ENCODE measurements around the gene TLK2.

Gene TLK2

GRCh38 chr17:62630365-62631085 lies 151.9 kb downstream of the TLK2 start:
- no peak for DNase-seq

- no peak for DNase-seq
Observed at GRCh38 chr17:62631086-62631935, 152.7 kb downstream of the TLK2 start.

GRCh38 chr17:62631936-62632924 lies 153.6 kb downstream of the TLK2 start:
- no peak for DNase-seq

GRCh38 chr17:62637809-62638208 lies 159.2 kb downstream of the TLK2 start:
- DNase-seq, result no peak

- no peak for DNase-seq
Observed at GRCh38 chr17:62641153-62641552, 162.5 kb downstream of the TLK2 start.

GRCh38 chr17:62641951-62642350 lies 163.3 kb downstream of the TLK2 start:
- no peak for DNase-seq

- no peak for DNase-seq
Observed at GRCh38 chr17:62643496-62643895, 164.9 kb downstream of the TLK2 start.

- DNase-seq, result peak; percentile 4
Observed at GRCh38 chr17:62644487-62645173, 166.0 kb downstream of the TLK2 start.

GRCh38 chr17:62648251-62648955 lies 169.8 kb downstream of the TLK2 start:
- no peak for DNase-seq

- DNase-seq, result peak; percentile 4
Observed at GRCh38 chr17:62648956-62649294, 170.3 kb downstream of the TLK2 start.

GRCh38 chr17:62649570-62649969 lies 170.9 kb downstream of the TLK2 start:
- no peak for DNase-seq

GRCh38 chr17:62650587-62650986 lies 172.0 kb downstream of the TLK2 start:
- no peak for DNase-seq

- DNase-seq, result peak; percentile 37
Observed at GRCh38 chr17:62652251-62653001, 173.8 kb downstream of the TLK2 start.

- peak; percentile 72 for DNase-seq
Observed at GRCh38 chr17:62653002-62653825, 174.6 kb downstream of the TLK2 start.

- no peak for DNase-seq
Observed at GRCh38 chr17:62653826-62654761, 175.5 kb downstream of the TLK2 start.

GRCh38 chr17:62655656-62656055 lies 177.0 kb downstream of the TLK2 start:
- DNase-seq, result no peak

GRCh38 chr17:62656446-62656845 lies 177.8 kb downstream of the TLK2 start:
- DNase-seq, result no peak

- no peak for DNase-seq
Observed at GRCh38 chr17:62657145-62657665, 178.6 kb downstream of the TLK2 start.

GRCh38 chr17:62657690-62658089 lies 179.1 kb downstream of the TLK2 start:
- DNase-seq, result no peak

Measured in activated T-cell treated with anti-CD3 and anti-CD28 coated beads, Interleukin-2, amount 50 U/mL, for 1 hour (primary cell).